Adrenal gland (tissue), 12 donors: ENCODE measurements around the gene MIOX. TPM values are rescaled to one million over a fixed set of nuclear protein-coding genes. Genes with fewer than 3 reads are reported as not detected.

Experiments
- DNase-seq, 7 donors: peaks; one replicate each; pipeline ENCODE4 v3.0.0-alpha.2; 2019 to 2020
- H3K27ac ChIP-seq, 5 donors: fragments of 200-600 bp; sonication (generic) in 4 of 5; 1 replicate in 3 of 5; 2 replicates in 2 of 5; pipeline versions ENCODE4 v1.5.1 to v1.8.0; 2016 to 2020; ENCODE audit warnings: mild to moderate bottlenecking in 1 of 5
- H3K27me3 ChIP-seq: fragments of 200-600 bp; 2 replicates; pipeline ENCODE4 v1.8.0; 2021
- H3K36me3 ChIP-seq, 2 donors: fragments of 200-600 bp; replicated peaks in 1 of 2; 1 replicate in 1 of 2; 2 replicates in 1 of 2; pipeline versions ENCODE4 v1.5.1 to v1.8.0; 2018 to 2022
- H3K4me1 ChIP-seq, 2 donors: fragments of 200-600 bp; replicated peaks in 1 of 2; 1 replicate in 1 of 2; 2 replicates in 1 of 2; pipeline versions ENCODE4 v1.5.1 to v1.8.0; 2018 to 2021
- H3K4me3 ChIP-seq, 4 donors: fragments of 200-600 bp; sonication (generic) in 3 of 4; one replicate each; pipeline ENCODE4 v1.5.1; 2016 to 2018
- H3K9me3 ChIP-seq, 3 donors: fragments of 200-600 bp; sonication (generic) in 1 of 3; replicated peaks in 1 of 3; 1 replicate in 2 of 3; 2 replicates in 1 of 3; pipeline versions ENCODE4 v1.5.1 to v1.8.0; 2016 to 2021
- CTCF ChIP-seq, 6 experiments: fragments of 450-650 bp in 4 of 6; fragments of 200-600 bp in 2 of 6; sonication (generic) in 1 of 6; IDR thresholded peaks; 1 replicate in 5 of 6; 2 replicates in 1 of 6; pipeline versions ENCODE4 v1.5.1 to v1.8.0; 2016 to 2021; ENCODE audit warnings: antibody characterized with exemption in 6 of 6, mild to moderate bottlenecking in 2 of 6, moderate library complexity in 1 of 6
- POLR2A ChIP-seq, 2 donors: fragments of 450-650 bp; IDR thresholded peaks; one replicate each; pipeline ENCODE4 v1.6.1; 2017; ENCODE audit warnings: antibody characterized with exemption in 2 of 2, mild to moderate bottlenecking in 2 of 2, moderate library complexity in 1 of 2
- WGBS, 4 donors: extraction: QIAGEN DNeasy Blood & Tissue Kit in 2 of 4; methylation state at CpG; one replicate each; pipeline versions ENCODE4 v1.1.5 to v1.1.7; 2013 to 2017; 5-methylcytosine and 5-hydroxymethylcytosine counted together
- intact Hi-C, 2 donors: fragments of 100-400 bp; cut with DNase I; formaldehyde crosslinking; loops; one replicate each; pipeline versions ENCODE4 v1.14.1 to v1.15.0; 2022 to 2023
- polyA plus RNA-seq, 3 donors: library from polyadenylated mRNA; stranded (reverse); fragments of 200-250 nt in 2 of 3; fragments of 350-450 nt in 1 of 3; fragmentation: Illumina TruSeq in 1 of 3; extraction: RNeasy Lipid Tissue Mini Kit (QIAGEN cat#74804) in 1 of 3; gene quantifications; one replicate each; pipeline ENCODE4 v1.2.3, GENCODE V29; 2013 to 2014
- total RNA-seq, 9 donors: library from RNA; depleted of rRNA in 4 of 9; stranded (reverse); fragments of >200 nt in 4 of 9; fragments of 120-200 nt in 1 of 9; fragmentation: NEBNext Ultra II Directional in 1 of 9; extraction: Animal tissue kit (Norgen Biotek cat#: 25700) in 1 of 9; gene quantifications; one replicate each; pipeline versions ENCODE4 v1.1.0 to v1.2.4, GENCODE V29; 2013 to 2023
- donor health status: healthy with polysubstance abuse.
- donor health status: Bipolar disorder and iron deficiency.
- donor health status: DM: yes; HTN: yes; CAD: no.
- donor health status: DM: no; HTN: no; CAD: no.
- donor health status: DM: no; HTN: no; CAD: no.
- donor health status: DM: yes; HTN: yes; CAD: no.

The MIOX gene
- total and polyA plus RNA-seq, 12 donors: not detected

GRCh38 chr22:50502628-50503474 lies 16.2 kb downstream of the MIOX start:
- WGBS, 4 donors: 65 to 92% (median 85%) methylated on average over 4 to 24 of the region's 24 CpGs
- Histone ChIP-seq H3K4me3 (no peak overlapping the region), H3K27ac (no peak overlapping the region), H3K9me3 (no peaks in the 10 kb centered on the region), H3K4me1 (peaks cover 8 to 18% of the 10 kb centered on the region in 2 donors), H3K27me3 (no peaks in the 10 kb centered on the region), H3K36me3 (peaks cover 0 to 32% of the 10 kb centered on the region in 2 donors)
- TF ChIP-seq POLR2A (IDR thresholded peaks at IDR 0.05) (no peak), CTCF (IDR thresholded peaks at IDR 0.05) (no peak)
- DNase-seq: no peak
- intact Hi-C loops: no loop called here

- Histone ChIP-seq H3K27ac (no peak overlapping the region), H3K36me3 (peaks cover 0 to 32% of the 10 kb centered on the region in 2 donors), H3K9me3 (no peaks in the 10 kb centered on the region), H3K4me1 (peaks cover 8 to 19% of the 10 kb centered on the region in 2 donors), H3K4me3 (no peak overlapping the region), H3K27me3 (no peaks in the 10 kb centered on the region)
- no peak for DNase-seq
- 80 to 100% (median 92%) methylated on average over 1 to 25 of the region's 26 CpGs for WGBS, 4 donors
- intact Hi-C loops: no loop called here
- no peak for TF ChIP-seq CTCF (IDR thresholded peaks at IDR 0.05)
- no peak for TF ChIP-seq POLR2A (IDR thresholded peaks at IDR 0.05)
Observed at GRCh38 chr22:50503475-50504145, 17.0 kb downstream of the MIOX start.

DNA sequence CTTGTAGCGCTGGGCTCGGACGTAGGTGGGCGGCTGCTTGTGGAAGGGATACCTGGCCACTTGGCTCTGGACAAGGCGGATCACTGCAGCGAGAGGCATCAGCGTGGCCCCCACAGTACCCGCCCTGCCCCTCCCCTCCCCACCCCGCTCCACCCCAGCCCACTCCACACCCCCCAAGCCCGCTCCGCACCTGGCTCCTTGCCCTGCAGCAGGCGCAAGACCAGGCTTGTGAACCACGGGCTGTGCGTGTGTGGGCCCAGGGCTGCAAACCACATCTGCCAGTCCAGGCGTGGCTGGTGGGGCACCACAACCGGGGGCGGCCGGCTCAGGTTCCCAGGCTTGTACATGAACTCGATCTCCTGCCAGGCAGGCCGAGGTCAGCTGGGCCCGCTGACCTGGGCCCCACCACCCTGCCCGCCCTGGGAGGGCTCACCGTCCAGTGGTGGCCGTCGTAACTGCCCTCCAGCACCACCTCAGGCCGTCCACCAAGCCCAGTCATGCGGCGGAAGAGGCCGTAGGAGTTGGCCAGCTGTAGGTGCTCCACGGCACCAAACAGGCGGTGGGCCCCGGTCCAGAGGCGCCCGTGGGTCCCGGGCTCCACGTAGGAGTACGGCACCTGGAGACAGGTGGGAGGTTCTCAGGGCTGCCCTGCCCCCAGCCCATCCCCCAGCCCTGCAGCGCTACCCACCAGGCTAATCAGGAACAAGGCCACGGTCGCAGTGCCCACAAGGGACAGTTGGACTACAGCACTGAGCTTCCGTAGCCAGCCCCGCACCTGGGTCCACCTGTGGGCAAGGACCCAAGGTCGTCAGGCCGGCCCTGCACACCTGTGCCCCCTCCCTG lies 17.9 kb downstream of the MIOX start:
- peaks cover 0 to 32% of the 10 kb centered on the region in 2 donors for H3K36me3 ChIP-seq
- 94 to 100% (median 97%) methylated on average over 1 to 44 of the region's 44 CpGs for WGBS, 4 donors
- DNase-seq: peak in 2 of 7 donors; percentile 24 to 31
- TF ChIP-seq POLR2A (IDR thresholded peaks at IDR 0.05): no peak
- no peak for TF ChIP-seq CTCF (IDR thresholded peaks at IDR 0.05)
- intact Hi-C loops: no loop called here
- peaks cover 8 to 25% of the 10 kb centered on the region in 2 donors for H3K4me1 ChIP-seq
- no peaks in the 10 kb centered on the region for H3K9me3 ChIP-seq
- no peak overlapping the region for H3K27ac ChIP-seq
- no peaks in the 10 kb centered on the region for H3K27me3 ChIP-seq
- no peak overlapping the region for H3K4me3 ChIP-seq
